HG03095 (cell line): ENCODE measurements around the gene WNT11.

Source experiments
- ATAC-seq: cut with Tn5 transposase; IDR thresholded peaks from one replicate; pipeline ENCODE4 v1.9.1; 2021; ENCODE audit warnings: moderate library complexity; ENCODE audit not compliant: unreplicated experiment

Gene WNT11

DNA sequence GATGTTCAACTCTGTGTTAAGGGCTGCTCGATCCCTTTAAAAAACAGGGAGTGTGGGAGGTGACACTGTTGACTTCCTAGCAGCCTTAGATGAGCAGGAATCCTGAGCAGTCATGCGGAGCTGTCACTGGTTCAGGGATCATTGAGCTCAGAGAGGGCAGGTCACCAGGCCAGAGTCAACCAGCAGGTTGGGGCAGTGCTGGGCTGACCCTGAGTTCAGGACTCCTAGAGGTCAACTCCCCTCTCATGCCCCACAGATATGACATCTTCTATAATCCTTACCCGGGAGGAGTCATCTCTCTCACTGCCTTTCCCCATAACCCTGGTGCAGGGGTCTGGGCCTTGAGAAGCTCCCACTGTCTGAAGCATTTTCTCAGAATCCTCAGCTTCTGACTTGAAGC, 12.9 kb upstream of the WNT11 start:
- no peak for ATAC-seq

DNA sequence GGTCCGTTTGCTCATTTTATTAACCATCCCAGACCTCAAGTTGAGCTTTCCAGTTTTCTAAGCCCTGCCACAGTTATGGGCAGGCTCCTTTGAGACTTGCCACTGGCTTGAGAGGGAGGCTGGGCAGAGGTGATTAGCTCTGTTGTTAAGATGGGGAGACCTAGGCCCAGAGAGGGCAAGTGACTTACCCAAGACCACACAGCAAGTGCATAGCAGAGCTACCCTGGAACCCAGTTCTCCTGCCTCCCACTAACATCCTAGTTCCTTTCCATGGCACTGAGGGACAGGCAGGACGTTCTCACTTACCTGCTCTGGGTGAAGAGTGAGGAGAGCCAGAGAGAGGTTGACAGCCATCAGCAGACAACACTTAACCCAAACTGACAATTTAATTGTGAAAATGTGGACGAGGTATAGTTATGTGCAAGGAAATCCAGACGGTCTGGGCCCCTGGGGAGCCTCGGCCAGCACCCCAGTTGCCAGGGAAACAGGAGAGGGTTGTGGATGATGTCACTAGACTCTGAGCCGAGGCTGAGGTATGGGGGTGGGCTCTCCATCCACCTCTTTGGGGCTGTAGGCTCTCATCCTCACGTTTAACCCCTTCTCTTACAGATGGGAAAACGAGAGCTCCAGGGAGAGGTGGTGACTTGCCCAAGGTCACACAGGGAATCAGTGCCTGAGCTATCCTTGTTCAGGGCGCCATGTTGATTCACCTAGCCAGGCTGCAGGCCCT, 12.3 kb upstream of the WNT11 start:
- no peak for ATAC-seq

DNA sequence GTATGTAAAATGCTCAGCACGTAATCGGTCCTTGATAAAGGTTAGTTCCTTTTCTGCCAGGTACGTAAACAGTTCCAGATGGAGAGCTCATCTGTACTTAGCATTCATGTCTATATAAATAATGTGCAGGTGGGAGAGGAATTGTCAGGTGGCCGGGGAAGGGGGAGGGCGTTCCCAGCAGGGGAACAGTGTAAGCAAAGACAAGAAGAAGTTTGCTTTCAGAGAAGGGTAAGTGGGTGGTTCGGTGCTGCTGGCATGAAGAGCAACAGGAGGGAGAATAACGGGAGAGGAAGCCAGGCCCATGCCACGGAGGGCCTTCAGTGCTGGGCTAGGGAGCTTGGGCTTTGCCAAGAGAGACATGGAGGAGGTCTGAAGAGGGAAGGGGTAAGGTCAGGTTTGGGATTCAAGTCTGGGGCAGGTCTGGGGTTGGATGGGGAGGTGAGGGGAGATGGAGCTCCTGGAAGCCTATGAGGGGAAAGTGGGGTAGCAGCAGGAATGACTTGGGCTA, 11.4 kb upstream of the WNT11 start:
- no peak for ATAC-seq

DNA sequence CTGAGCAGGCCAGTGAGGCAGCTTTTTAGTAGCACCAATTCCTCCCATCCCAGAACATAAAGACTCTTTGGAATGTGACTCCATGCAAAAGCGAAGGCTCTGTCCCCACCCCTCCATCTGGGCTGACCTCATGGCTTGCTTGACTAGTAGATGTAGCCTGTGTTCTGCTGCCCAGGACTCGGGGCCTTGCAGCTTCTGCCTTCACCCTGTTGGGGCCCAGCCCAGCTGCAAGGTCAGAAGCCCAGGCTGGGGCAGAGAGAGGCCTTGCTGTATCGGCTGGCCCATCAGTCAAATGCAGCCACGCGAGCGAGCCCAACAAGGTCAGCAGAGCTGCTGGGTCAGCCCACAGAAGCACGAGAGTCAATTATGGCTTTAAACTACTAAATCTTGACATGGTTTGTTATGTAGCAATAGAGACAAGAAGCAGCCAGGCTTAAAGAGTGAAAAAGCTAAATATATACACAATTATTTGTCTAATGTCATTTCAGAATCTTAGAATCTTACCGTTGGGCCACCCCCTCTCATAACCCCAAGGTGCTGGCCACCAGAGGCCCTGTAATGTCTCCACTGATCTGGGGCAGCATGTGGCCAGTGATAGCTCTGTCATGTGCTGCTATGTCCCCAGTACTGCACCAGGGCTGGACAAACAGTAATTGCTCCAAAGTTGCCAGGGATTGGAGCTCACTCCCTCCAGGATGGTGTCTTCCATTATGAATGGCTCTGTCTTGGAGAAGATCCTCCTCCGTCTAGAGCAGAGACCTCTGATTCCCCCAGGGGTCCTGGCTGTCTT, 10.4 kb upstream of the WNT11 start:
- no peak for ATAC-seq

DNA sequence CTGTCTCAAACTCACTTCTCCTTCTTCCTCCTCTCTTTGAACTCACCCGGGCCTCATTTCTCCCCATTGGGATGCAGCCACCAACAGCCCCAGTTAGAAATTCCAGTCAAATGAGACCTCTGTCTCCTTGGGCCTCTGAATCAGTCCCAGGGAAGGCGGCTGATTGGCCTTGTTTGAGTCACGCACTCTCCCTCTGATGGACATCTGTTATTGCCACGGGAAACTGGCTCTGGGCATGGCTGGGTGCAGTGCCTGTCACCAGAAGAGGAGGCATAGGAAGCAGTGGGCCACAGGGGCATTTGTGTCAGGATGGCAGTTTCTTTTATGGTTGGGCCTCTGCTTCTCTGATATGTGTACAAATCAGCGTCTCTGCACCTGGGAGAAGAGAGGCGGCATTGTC, 9.6 kb upstream of the WNT11 start:
- ATAC-seq = no peak

DNA sequence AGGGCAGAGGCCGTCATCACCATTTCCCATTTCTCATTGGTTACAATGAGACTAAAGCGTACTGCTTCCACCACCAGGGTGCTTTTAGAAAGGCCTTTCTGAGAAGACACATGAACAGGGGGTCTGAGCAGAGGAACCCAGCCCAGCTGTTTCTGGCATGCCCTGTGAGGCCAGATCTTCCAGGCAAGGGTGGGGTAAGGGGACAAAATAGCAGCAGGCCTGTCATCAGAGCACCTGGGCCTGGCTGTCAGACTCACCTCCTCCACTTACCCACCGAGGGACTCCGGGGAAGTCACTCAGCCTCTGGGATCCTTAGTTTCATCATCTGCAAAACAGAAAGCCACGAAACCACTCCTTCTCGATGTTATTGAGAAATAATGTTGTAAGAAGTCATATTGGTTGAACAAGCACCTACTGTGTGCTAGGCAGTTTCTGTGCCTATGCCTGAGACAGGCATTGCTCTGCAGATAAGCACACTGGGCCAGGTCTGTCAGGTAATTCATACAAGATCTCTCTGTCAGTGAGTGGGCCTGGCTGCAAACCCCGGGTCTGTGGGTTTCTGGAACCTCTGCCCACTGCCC, 8.8 kb upstream of the WNT11 start:
- ATAC-seq = no peak

DNA sequence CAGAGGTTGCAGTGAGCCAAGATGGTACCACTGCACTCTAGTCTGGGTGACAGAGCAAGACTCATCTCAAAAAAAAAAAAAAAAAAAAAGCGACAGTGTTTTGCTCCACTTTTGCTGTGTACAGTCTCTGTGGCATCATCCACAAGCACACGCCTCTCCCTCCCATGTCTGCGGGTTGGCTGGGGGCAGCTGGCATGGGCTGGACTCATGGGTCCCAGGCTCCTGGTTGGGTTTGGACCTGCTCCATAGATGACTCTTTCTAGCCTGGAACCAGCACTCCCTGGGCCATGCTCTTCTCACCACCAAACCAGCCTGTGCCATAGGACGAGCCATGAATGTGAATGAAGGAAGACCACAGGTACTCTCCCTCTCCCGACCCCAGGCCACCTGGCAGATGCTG, 7.9 kb upstream of the WNT11 start:
- ATAC-seq = no peak

DNA sequence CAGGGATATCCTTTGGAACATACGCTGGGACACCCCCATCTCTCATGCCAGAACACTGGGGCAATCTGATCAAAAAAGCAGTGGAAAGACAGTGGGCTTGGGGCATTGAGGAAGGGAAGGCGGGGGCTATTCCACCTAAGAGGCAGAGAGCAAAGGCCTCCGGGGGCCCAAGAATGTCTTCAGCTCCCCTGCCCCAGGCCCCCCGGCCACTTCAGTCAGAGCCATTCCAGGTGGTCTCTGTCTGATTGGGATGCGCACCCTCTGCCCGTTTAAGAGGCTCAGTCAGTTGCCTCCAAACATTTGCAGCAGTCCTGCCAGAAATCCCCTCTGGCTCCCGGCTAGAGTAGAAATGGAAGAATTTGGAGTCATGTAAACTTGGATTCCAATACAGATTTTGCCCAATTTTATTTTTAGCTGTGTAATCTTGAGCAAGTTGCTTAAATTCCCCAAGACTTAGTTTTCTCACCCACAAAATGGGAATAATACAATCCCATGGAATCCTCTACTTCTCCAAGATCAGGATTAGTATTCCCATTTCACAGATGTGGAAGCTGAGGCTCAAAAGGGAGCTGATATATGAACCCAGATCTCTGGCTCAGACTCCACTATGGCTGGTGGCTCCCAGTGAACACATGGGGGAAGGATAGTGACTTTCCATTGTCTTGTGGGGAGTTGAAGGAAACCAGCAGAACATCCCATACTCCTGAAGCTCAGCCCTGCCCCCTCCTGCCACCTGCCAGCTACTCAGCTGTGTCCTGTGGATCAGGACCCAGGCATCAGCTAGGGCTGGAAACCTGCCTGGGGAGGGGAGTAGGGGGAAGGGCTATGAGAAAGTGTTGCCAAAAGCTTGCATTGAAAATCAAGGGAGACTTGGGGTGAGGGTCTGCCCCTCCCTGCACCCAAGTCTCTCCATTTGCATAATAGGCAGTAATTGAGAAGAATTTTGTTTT, 6.1 kb upstream of the WNT11 start:
- ATAC-seq = no peak

DNA sequence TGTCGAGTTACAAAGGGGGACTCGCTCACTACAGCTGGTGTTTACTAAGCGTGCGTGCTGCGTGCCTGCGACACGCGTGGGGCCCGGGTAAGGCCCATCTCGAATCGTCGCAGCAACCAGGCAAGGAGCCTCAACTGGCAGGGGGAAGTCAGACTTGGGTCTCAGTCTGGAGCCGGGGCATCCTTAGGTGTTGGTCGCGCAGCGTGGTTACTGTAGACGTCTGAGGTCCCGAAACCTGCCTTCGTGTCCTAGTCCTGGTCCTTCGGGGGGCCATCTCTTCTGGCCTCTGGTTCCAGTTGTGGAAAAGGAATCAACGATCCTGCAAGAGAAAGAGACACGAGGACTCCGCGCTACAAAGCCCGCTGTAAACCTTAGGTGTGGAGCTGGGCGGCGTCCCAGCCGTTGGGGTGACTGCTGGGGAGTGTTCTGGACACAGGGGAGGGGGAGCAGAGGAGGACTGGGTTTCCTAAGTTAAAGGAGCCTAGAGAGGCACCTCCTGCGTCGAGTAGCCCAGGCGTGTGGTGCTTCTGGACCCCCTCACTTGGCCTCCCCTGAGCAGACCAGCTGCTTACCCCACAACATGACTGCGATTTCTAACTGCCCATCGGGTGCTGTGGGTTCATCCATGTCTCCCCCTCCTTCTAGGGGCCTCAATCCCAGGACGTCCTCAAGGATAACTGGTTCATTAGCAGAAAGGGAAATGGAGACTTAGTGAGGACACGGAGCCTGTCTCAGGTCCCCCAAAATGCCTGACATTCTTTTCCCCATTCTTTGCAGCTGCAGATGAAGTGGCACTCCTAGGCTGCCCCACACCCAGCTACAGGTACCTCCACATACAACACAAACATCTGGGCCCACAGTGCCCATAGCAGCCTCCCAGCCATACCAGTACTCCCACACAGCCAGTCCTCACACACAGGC, 4.9 kb upstream of the WNT11 start:
- ATAC-seq = no peak

DNA sequence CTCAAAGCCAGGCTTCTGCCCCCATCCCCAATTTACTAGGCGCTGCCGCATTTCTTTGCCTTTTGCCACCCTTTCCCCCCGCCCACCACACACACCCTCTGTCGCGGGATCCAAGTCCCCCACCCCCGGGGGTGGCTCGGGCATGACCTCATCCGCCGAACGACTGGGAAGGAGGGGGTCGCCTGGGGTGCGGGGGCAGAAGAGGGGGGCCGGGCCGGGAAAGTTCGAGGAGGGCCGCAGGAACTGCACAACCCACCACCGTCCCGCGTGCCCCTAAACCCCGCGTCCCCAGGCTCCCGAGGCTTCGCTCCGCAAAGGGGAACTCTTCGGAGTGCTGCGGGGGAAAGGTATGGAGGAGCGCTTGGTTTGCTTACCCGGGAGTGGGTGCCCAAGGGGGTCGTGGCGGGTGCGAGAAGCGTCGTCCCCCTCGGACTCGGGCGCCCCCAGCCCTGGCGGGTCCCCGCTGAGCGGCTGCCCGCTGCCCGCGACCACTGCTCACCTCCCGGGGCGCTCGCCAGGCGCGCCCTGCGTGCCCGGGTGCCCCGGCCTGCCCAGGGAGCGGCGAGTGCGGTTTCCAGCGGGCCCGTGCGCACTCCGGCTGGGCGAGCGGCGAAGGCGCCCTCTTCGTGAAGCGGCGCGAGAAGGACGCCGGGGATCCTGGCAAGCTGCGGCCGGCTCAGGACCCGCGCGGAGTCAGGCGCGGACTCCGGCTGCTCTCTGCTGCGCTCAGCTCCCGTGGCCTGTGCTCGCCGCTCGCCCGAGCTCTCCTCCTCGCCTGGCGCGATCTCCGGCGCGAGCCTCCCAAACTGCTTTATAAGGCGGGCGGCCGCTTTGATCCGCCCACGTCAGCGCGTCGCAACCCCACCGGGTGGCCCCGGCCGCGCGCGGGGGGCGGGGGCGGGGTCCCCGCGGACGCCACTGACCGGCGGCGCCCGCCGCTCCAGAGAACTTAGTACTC, 4.0 kb upstream of the WNT11 start:
- no peak for ATAC-seq

DNA sequence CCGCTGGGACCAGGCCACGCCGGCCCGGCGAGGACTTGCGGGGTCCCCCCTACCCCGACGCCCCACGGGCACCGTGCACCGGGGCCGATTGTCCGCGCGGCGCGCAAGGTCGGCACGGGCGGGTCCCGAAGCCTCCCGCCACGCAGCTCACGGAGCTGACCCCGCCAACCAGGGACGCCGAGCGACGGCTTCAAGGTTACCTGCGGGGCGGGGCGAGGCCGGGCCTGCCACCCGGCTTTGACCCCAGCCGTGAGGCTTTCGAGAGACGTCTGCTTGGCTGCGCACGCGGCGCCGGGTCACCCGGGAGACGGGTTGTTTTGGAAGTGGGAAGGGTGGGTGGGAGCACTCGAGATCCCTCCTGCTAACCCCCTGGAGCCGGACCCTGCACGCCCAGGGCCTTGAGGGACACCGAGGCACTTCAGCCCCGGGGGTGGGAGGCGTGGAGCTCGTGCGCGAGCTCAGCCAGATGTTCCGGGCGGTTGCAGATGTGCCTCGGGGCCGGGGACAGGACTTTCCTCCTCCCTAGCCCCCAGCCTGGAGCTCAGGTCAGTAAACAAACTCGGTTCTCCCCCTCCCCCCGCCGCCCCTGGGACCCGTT, 3.2 kb upstream of the WNT11 start:
- no peak for ATAC-seq

DNA sequence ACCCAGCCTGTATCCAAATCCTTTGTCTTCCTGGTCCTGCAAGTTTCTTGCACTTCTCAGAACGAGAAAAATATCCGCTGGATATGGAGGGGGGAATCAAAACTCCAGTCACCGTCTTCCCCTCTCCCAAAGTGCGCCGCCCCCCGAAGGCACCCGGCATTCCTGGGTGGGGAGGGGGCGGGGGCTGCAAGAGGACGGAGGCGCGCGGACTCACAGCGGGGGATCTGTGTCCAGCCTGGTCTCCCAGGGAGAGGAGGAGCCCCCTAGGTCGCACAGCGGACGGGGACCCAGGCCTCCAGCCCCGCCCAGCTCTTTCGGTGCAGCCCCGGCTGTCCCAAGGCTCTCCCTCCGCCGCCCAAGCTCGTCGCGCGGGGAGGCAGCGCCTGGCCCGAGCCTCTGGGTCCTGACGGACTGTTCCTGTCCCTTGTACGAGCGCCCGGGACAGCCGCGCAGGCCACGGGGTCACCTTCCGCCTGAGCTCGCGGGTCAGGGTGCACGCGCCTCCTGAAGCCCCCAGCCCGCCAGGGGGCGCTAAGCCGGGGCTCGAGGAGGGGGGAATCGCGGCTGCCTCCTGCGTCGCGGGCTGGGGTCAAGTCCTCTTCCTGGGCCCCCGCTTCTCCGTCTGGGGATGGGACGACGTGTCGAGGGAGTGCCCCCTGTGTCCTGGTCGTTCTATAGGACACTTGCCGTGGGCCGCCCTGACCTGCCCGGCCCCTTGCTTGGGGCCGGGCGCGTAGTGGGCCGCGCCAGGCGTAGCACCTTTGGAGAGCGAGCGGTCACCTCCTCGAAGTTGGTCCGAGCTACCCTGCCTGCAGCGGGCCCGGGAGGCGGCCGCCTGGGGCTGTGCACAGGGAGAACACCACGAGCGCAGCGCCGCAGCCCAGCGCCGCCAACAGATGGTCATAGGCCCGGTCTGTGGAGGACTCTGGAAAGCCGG, 2.4 kb upstream of the WNT11 start:
- ATAC-seq = no peak

DNA sequence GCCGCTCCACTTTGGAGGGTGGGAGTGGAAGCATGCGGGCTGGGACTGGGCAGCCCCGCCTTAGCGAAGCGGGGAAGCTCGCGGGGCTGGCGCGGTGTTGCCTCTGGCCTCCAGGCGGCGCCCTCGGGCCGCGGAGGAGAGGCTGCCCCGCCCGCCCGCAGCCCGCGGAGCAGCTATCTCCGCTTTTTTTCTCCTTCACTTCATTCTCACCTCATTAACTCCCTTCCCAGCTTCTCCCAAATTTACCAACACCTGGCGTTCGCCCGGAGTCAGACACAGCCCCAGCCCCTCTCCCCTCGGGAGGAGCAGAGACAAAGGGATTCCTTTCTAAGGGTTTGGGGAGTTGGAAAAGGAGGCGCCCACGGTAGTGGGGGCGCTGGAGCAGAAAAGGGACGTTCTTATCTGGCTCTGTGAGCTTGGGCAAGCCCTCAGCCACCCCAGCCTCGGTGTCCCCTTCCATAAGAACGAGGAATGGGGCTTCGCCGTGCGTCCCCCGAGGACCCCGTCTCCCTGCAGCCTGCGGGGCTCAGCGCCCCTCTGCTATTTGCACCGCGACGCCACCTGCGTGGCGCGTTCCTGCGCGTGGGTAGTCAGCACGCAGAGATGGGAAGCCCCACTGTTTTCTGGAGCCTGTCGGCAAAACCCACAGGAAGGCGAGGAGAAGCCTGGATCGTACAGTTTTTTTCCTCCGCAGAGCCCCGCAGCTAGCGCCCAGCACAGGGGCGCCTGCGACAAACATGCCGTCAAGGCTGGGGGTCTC, 1.5 kb upstream of the WNT11 start:
- ATAC-seq = no peak

DNA sequence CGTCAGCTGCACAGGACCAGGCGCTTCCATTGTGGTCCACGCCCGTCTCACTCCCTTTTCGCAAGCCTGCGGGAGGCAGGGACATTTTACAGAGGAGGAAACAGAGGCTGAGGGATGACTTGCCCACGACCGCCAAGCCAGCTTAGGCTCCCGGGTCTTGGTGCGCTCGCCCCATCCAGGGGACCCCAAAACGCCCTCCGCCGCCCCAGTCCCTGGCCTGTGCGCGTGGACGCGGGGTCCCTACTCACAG, 300 bp downstream of the WNT11 start:
- no peak for ATAC-seq

DNA sequence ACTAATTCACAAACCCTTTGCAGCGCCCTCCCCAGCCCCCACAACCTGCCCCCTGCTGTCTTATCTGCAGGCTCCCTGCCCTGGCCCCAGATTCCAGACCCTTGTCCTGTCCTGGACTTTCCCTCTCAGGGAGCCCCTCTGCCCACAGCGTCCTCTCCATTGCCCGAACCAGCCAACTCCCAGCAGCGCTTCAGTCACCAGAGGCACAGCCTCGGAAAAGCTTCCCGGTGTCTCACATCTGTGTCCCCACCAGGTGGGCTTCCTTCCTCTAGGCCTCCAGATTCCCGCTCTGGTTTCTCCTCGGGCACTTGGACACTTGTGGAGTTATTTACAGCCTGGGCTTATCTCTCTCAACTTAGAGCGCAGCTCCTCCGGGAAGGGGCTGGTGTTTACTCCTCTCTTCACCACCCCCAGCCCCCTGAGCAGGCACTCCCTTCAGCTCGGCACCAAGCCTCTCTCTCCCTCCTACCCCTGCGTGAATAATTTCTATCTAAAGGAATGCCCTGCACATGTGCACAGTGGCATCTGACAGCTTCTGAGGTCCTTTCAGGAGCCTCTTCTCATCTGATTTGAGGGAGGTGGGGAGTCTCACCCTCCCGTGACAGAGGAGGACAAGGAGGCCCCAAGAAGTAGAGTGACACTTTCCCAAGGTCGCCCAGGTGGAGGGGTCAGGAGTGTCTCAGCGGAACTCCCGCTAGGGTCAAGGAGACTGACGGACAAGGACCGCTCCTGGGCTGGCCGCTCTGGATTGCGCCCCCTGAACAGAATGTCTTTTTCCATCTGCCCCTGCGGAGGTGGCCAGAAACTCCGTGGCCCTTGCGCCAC, 838 bp downstream of the WNT11 start:
- ATAC-seq = no peak

DNA sequence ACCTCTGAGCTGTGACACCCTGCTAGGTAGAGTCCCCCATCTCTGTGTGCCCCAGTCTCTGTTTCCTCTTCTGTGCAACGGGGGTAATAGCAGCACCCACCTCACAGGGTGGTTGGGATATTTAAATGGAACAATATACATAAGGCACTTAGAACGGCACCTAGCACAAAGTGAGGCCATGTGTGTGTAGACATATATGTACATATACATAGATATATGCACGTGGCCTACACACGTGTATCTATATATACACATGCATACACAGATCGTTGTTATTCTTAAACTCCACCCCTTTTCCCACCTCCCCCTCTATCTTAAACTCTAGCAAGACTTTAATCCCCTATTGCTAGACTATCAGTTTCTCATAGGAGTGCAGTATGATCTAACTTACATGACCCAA, 2.4 kb downstream of the WNT11 start:
- no peak for ATAC-seq
